Stomach (tissue), 9 donors: ENCODE measurements around the gene NUP214. TPM values are rescaled to one million over a fixed set of nuclear protein-coding genes. Genes with fewer than 3 reads are reported as not detected.

Experiments
- DNase-seq, 2 donors: peaks; one replicate each; pipeline versions ENCODE4 v3.0.0 to v3.0.0-alpha.2; 2013 to 2019
- H3K27ac ChIP-seq, 5 donors: fragments of 200-600 bp in 4 of 5; sonication (generic) in 4 of 5; one replicate each; pipeline ENCODE4 v1.5.1; 2013 to 2019; ENCODE audit warnings: mild to moderate bottlenecking in 1 of 5, moderate library complexity in 1 of 5
- H3K27me3 ChIP-seq, 3 donors: fragments of 200-600 bp; sonication (generic); one replicate each; pipeline ENCODE4 v1.5.1; 2017 to 2019; ENCODE audit warnings: mixed run types in 1 of 3
- H3K36me3 ChIP-seq, 4 donors: fragments of 200-600 bp; sonication (generic); 1 replicate in 3 of 4; 2 replicates in 1 of 4; pipeline ENCODE4 v1.5.1; 2016 to 2019
- H3K4me1 ChIP-seq, 4 donors: fragments of 200-600 bp; sonication (generic); one replicate each; pipeline ENCODE4 v1.5.1; 2016 to 2019
- H3K4me3 ChIP-seq, 4 donors: fragments of 200-600 bp; sonication (generic) in 3 of 4; one replicate each; pipeline ENCODE4 v1.5.1; 2016 to 2019; ENCODE audit warnings: mild to moderate bottlenecking in 1 of 4
- H3K9me3 ChIP-seq, 4 donors: fragments of 200-600 bp; sonication (generic); one replicate each; pipeline ENCODE4 v1.5.1; 2016 to 2019
- EP300 ChIP-seq: sonication (generic); formaldehyde crosslinking; IDR thresholded peaks from one replicate; pipeline ENCODE4 v1.6.1; 2017; ENCODE audit warnings: antibody characterized with exemption
- POLR2A ChIP-seq, 4 donors: fragments of 450-650 bp; IDR thresholded peaks; one replicate each; pipeline ENCODE4 v1.6.1; 2016; ENCODE audit warnings: antibody characterized with exemption in 4 of 4, control low read depth in 2 of 4, mild to moderate bottlenecking in 1 of 4, moderate library complexity in 1 of 4
- POLR2AphosphoS5 ChIP-seq, 3 donors: sonication (generic); formaldehyde crosslinking; IDR thresholded peaks; one replicate each; pipeline ENCODE4 v1.6.1; 2016; ENCODE audit warnings: antibody characterized with exemption in 3 of 3
- WGBS, 5 donors: extraction: QIAGEN DNeasy Blood & Tissue Kit in 3 of 5; methylation state at CpG; one replicate each; pipeline versions ENCODE4 v1.1.5 to v1.1.7; 2013 to 2018; 5-methylcytosine and 5-hydroxymethylcytosine counted together
- intact Hi-C: fragments of 100-400 bp; cut with DNase I; formaldehyde crosslinking; loops from one replicate; pipeline ENCODE4 v1.15.1; 2023; ENCODE audit warnings: low total_unique reads
- polyA plus RNA-seq, 3 donors: library from polyadenylated mRNA; stranded (reverse); fragments of 200-250 nt; gene quantifications; one replicate each; pipeline ENCODE4 v1.2.3, GENCODE V29; 2013
- total RNA-seq, 5 donors: library from RNA; depleted of rRNA; stranded (reverse); fragments of >200 nt; gene quantifications; one replicate each; pipeline versions ENCODE4 v1.1.0 to v1.2.3, GENCODE V29; 2014 to 2016
- TF ChIP-seq, protein P1 (sequence below), 7 experiments: fragments of 450-650 bp in 4 of 7; fragments of 200-600 bp in 3 of 7; sonication (generic) in 3 of 7; IDR thresholded peaks; one replicate each; pipeline ENCODE4 v1.5.1; 2016 to 2019; ENCODE audit warnings: antibody characterized with exemption in 7 of 7, control low read depth in 2 of 7, mild to moderate bottlenecking in 1 of 7
- donor health status: healthy with polysubstance abuse.
- donor health status: Bipolar disorder and iron deficiency.
- donor health status: healthy.

The NUP214 gene
- total and polyA plus RNA-seq, 8 donors: 21.7 to 111 (median 35.0) TPM

- H3K27ac ChIP-seq: peak overlapping the region; percentile 46 to 84 (median 76)
- DNase-seq: no peak
- peaks cover 0 to 46% (median 3%) of the 10 kb centered on the region in 3 donors for H3K27me3 ChIP-seq
- peaks cover 18 to 59% (median 27%) of the 10 kb centered on the region in 4 donors for H3K4me1 ChIP-seq
- peak overlapping the region; percentile 67 to 93 (median 76) for H3K4me3 ChIP-seq
- TF ChIP-seq, protein P1, sequence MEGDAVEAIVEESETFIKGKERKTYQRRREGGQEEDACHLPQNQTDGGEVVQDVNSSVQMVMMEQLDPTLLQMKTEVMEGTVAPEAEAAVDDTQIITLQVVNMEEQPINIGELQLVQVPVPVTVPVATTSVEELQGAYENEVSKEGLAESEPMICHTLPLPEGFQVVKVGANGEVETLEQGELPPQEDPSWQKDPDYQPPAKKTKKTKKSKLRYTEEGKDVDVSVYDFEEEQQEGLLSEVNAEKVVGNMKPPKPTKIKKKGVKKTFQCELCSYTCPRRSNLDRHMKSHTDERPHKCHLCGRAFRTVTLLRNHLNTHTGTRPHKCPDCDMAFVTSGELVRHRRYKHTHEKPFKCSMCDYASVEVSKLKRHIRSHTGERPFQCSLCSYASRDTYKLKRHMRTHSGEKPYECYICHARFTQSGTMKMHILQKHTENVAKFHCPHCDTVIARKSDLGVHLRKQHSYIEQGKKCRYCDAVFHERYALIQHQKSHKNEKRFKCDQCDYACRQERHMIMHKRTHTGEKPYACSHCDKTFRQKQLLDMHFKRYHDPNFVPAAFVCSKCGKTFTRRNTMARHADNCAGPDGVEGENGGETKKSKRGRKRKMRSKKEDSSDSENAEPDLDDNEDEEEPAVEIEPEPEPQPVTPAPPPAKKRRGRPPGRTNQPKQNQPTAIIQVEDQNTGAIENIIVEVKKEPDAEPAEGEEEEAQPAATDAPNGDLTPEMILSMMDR (IDR thresholded peaks at IDR 0.05): no peak
- TF ChIP-seq POLR2A (IDR thresholded peaks at IDR 0.05): no peak
- no peak for TF ChIP-seq EP300
- no peak for TF ChIP-seq POLR2AphosphoS5 (IDR thresholded peaks at IDR 0.05)
- H3K9me3 ChIP-seq: no peaks in the 10 kb centered on the region
- H3K36me3 ChIP-seq: no peaks in the 10 kb centered on the region
- intact Hi-C loops: no loop called here
- WGBS, 5 donors: 67 to 77% (median 74%) methylated on average over 16 to 18 of the region's 18 CpGs
Measured at GRCh38 chr9:131274674-131275331, 149.4 kb downstream of the NUP214 start.

- TF ChIP-seq EP300: no peak
- TF ChIP-seq POLR2AphosphoS5 (IDR thresholded peaks at IDR 0.05): no peak
- TF ChIP-seq POLR2A (IDR thresholded peaks at IDR 0.05): no peak
- TF ChIP-seq, protein P1 (IDR thresholded peaks at IDR 0.05): no peak
- H3K27me3 ChIP-seq: peaks cover 0 to 53% (median 7%) of the 10 kb centered on the region in 3 donors
- H3K27ac ChIP-seq: peak overlapping the region; percentile 46 to 84 (median 76)
- peaks cover 18 to 53% (median 27%) of the 10 kb centered on the region in 4 donors for H3K4me1 ChIP-seq
- peak overlapping the region; percentile 67 to 93 (median 76) for H3K4me3 ChIP-seq
- intact Hi-C loops: no loop called here
- 69 to 81% (median 72%) methylated on average over 24 to 29 of the region's 29 CpGs for WGBS, 5 donors
- no peaks in the 10 kb centered on the region for H3K36me3 ChIP-seq
- H3K9me3 ChIP-seq: no peaks in the 10 kb centered on the region
- no peak for DNase-seq
Measured at GRCh38 chr9:131275332-131276093, 150.1 kb downstream of the NUP214 start.

DNA sequence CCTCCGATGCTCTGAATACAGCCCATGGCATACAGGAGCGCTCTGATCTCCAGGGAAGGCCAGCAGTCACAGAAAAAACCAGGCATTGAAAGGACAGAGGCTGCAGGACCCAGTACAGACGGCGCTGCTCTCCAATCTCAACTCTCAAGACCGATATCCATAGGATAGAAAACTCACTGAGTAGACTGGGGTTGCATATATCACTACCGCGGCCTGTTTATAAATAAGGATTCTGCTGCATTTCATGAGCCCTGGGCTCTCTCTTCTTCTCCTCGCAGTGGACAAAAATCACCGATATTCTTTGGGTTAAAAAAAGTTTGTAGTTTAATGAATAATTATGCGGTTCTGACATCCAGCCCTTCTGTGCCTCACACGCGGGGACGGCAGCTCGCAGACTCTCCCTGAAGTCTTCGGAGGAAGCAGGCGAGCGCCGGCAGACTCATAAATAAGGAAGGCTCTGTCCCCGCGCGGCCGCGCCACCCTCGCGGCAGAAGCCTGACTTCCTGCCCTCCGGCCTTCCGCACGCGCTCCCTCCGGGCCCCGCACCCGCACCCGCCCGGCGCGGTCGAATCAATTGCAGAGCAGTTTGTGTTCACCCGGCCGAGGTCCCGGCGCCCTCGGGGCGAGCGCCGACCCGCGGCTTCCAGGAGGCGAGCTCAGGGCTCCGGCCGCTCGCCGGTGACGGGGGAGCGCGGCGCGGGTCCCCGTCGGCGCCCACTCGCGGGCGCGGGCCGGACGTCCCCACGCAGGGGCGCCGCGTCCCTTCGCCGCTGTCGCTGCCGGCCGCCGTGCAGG, 150.9 kb downstream of the NUP214 start, which contains the start of gene FAM78A:
FAM78A (minus strand) TSS at position 417 of the 795 bp plus-strand sequence; CDS start at position 86, 331 bp downstream.
- DNase-seq: peak; percentile 57 to 66
- Histone ChIP-seq H3K36me3 (no peaks in the 10 kb centered on the region), H3K4me3 (peak within 1 kb of the TSS; percentile 67 to 93 (median 76)), H3K9me3 (no peaks in the 10 kb centered on the region), H3K4me1 (peaks cover 18 to 46% (median 25%) of the 10 kb centered on the region in 4 donors), H3K27ac (peak within 1 kb of the TSS; percentile 24 to 84 (median 76)), H3K27me3 (peaks cover 0 to 61% (median 7%) of the 10 kb centered on the region in 3 donors)
- intact Hi-C loops: no loop called here
- TF ChIP-seq POLR2AphosphoS5 (IDR thresholded peaks at IDR 0.05) (no peak), EP300 (no peak), POLR2A (IDR thresholded peaks at IDR 0.05) (no peak)
- TF ChIP-seq, protein P1 (IDR thresholded peaks at IDR 0.05): no peak
- WGBS, 5 donors: 7 to 28% (median 9%) methylated on average over 18 to 76 of the region's 76 CpGs

DNA sequence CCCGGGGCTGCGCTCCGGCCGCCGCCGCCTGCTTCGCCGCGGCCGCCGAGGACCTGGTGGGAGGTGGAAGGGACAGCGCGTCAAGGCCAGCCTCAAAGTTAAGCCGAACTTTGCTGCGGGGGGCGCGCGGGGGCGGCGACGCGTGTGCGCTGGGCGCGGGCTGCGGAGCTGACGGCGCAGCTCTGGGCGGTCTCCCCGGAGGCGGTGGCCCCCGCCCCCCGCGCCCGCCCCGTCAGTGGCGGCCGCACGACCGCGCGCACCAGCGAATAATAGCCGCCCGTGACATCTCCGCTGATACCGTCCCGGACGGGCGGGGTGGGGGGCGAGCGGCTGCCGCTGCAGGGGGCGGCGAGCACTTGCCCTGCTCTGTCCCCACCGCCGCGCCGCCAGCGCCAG, 151.5 kb downstream of the NUP214 start:
- Histone ChIP-seq H3K9me3 (no peaks in the 10 kb centered on the region), H3K36me3 (no peaks in the 10 kb centered on the region), H3K27me3 (peaks cover 0 to 67% (median 12%) of the 10 kb centered on the region in 3 donors), H3K4me3 (peak overlapping the region; percentile 67 to 93 (median 76)), H3K27ac (peak overlapping the region; percentile 24 to 83 (median 74)), H3K4me1 (peaks cover 18 to 42% (median 23%) of the 10 kb centered on the region in 4 donors)
- 0 to 2% (median 2%) methylated on average over 11 to 60 of the region's 60 CpGs for WGBS, 5 donors
- peak in 1 of 2 donors; percentile 54 for DNase-seq
- intact Hi-C loops: no loop called here
- TF ChIP-seq POLR2A (IDR thresholded peaks at IDR 0.05) (no peak), POLR2AphosphoS5 (IDR thresholded peaks at IDR 0.05) (no peak)
- TF ChIP-seq, protein P1 (IDR thresholded peaks at IDR 0.05): no peak
